ENCODE results near the gene COL5A3.
"Not testable (repeated sequence)": the region's sequence is repeated elsewhere in the genome, so short reads cannot be mapped to it uniquely, and the experiment has no call there.

The COL5A3 gene

GRCh38 chr19:9968820-9969687 lies 41.2 kb downstream of the COL5A3 start:
- DNase-seq: no peak

GRCh38 chr19:9967326-9967725 lies 43.0 kb downstream of the COL5A3 start:
- DNase-seq: no peak

GRCh38 chr19:9966448-9966847 lies 43.9 kb downstream of the COL5A3 start:
- no peak for DNase-seq

GRCh38 chr19:9966024-9966423 lies 44.3 kb downstream of the COL5A3 start:
- DNase-seq: no peak

GRCh38 chr19:9962623-9963290 lies 47.5 kb downstream of the COL5A3 start:
- DNase-seq: no peak

- DNase-seq: no peak
Observed at GRCh38 chr19:9961103-9961502, 49.2 kb downstream of the COL5A3 start.

- no peak for DNase-seq
Observed at GRCh38 chr19:9958379-9958821, 51.9 kb downstream of the COL5A3 start.

GRCh38 chr19:9956956-9957355 lies 53.3 kb downstream of the COL5A3 start:
- no peak for DNase-seq

GRCh38 chr19:9953802-9954542 lies 56.3 kb downstream of the COL5A3 start:
- no peak for DNase-seq

GRCh38 chr19:9952276-9952675 lies 58.0 kb downstream of the COL5A3 start:
- no peak for DNase-seq

GRCh38 chr19:9947441-9947840 lies 62.9 kb downstream of the COL5A3 start:
- no peak for DNase-seq

GRCh38 chr19:9946528-9947125 lies 63.7 kb downstream of the COL5A3 start:
- not testable (repeated sequence) for DNase-seq

GRCh38 chr19:9945319-9945966 lies 64.9 kb downstream of the COL5A3 start:
- DNase-seq: no peak

GRCh38 chr19:9943744-9944143 lies 66.6 kb downstream of the COL5A3 start:
- no peak for DNase-seq

- no peak for DNase-seq
Observed at GRCh38 chr19:9941671-9942070, 68.6 kb downstream of the COL5A3 start.

- DNase-seq: no peak
Observed at GRCh38 chr19:9941231-9941630, 69.1 kb downstream of the COL5A3 start.

GRCh38 chr19:9940778-9941177 lies 69.5 kb downstream of the COL5A3 start:
- no peak for DNase-seq

GRCh38 chr19:9939301-9939913 lies 70.9 kb downstream of the COL5A3 start:
- no peak for DNase-seq

- DNase-seq: no peak
Observed at GRCh38 chr19:9937001-9937411, 73.3 kb downstream of the COL5A3 start.

GRCh38 chr19:9936326-9937000 lies 73.8 kb downstream of the COL5A3 start, which contains the start of gene OLFM2:
TSS of gene OLFM2 (minus strand) at chr19:9936515. CDS start at chr19:9936366, 149 bp downstream.
- DNase-seq: no peak
